Fibroblast of lung (primary cell): Measurements from ENCODE around the gene SMAP1.

Experiments used
- EZH2 ChIP-seq: IDR thresholded peaks from 2 replicates; pipeline ENCODE4 v1.5.1; 2012; ENCODE audit warnings: low read length, control low read depth, mild to moderate bottlenecking; ENCODE audit errors: missing control alignments
- TF ChIP-seq, protein P1 (sequence below), 2 donors: IDR thresholded peaks in 1 of 2; conservative IDR thresholded peaks in 1 of 2; 1 replicate in 1 of 2; 2 replicates in 1 of 2; pipeline ENCODE4 v1.5.1; 2011 to 2012; ENCODE audit warnings: low read length in 2 of 2, control low read depth in 1 of 2, inconsistent platforms in 1 of 2, low read depth in 1 of 2, mild to moderate bottlenecking in 1 of 2

DNA sequence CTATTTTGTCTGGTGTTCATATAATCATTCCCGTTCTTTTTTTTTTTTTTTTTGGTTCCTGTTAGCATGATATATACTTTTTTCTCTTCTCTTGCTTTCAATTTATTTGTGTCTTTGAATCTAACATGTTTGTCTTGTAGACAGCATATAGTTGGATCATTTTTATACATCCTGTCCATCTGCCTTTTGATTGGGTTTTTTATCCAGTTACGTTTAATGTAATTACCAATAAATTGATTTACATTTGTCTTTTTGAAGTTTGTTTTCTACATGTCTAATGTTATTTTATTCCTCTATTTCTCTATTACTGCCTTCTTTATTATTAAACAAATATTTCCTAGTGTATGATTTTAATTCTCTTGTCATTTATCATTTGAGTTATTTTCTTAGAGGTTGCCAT, 204.8 kb downstream of the SMAP1 start:
- TF ChIP-seq EZH2, result no peak
- TF ChIP-seq, protein P1, sequence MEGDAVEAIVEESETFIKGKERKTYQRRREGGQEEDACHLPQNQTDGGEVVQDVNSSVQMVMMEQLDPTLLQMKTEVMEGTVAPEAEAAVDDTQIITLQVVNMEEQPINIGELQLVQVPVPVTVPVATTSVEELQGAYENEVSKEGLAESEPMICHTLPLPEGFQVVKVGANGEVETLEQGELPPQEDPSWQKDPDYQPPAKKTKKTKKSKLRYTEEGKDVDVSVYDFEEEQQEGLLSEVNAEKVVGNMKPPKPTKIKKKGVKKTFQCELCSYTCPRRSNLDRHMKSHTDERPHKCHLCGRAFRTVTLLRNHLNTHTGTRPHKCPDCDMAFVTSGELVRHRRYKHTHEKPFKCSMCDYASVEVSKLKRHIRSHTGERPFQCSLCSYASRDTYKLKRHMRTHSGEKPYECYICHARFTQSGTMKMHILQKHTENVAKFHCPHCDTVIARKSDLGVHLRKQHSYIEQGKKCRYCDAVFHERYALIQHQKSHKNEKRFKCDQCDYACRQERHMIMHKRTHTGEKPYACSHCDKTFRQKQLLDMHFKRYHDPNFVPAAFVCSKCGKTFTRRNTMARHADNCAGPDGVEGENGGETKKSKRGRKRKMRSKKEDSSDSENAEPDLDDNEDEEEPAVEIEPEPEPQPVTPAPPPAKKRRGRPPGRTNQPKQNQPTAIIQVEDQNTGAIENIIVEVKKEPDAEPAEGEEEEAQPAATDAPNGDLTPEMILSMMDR (conservative IDR thresholded peaks at IDR 0.05 in 1 of 2, IDR thresholded peaks at IDR 0.05 in 1 of 2; ENCODE audit: low read depth in 1 of 2, low read length in 2 of 2), result no peak
